Neural cell (in vitro differentiated cells): Measurements from ENCODE around the gene HIBCH. TPM values are rescaled to one million over a fixed set of nuclear protein-coding genes. Genes with fewer than 3 reads are reported as not detected.
"Not testable (repeated sequence)": the region's sequence is repeated elsewhere in the genome, so short reads cannot be mapped to it uniquely, and the experiment has no call there.

Experiments
- H2AFZ ChIP-seq: fragments of 200-600, 300-800 bp; sonication (generic), shearing (Covaris generic); 2 replicates; pipeline ENCODE4 v1.6.0; 2014; ENCODE audit warnings: low read depth, mild to moderate bottlenecking, antibody characterized with exemption, low read length, moderate library complexity
- H3F3A ChIP-seq: fragments of 200-600 bp; shearing (Covaris generic); 2 replicates; pipeline ENCODE4 v1.6.1; 2016; ENCODE audit warnings: mild to moderate bottlenecking, moderate library complexity, mixed read lengths, antibody characterized with exemption, low read length; ENCODE audit not compliant: insufficient read depth, poor library complexity, severe bottlenecking
- H3K27ac ChIP-seq: fragments of 200-600, 300-800 bp; sonication (generic), shearing (Covaris generic); 2 replicates; pipeline ENCODE4 v1.5.1; 2014; ENCODE audit warnings: mild to moderate bottlenecking, low read length, moderate library complexity
- H3K27me3 ChIP-seq: fragments of 300-800, 200-600 bp; sonication (generic), shearing (Covaris generic); 2 replicates; pipeline ENCODE4 v1.6.0; 2014; ENCODE audit warnings: mild to moderate bottlenecking, low read depth, low read length, moderate library complexity; ENCODE audit not compliant: insufficient read depth
- H3K36me3 ChIP-seq: fragments of 300-800, 200-600 bp; sonication (generic), shearing (Covaris generic); 2 replicates; pipeline ENCODE4 v1.5.1; 2014; ENCODE audit warnings: mild to moderate bottlenecking, antibody characterized with exemption, low read length, moderate library complexity; ENCODE audit not compliant: insufficient read depth
- H3K4me2 ChIP-seq: fragments of 300-800, 200-600 bp; sonication (generic), shearing (Covaris generic); 2 replicates; pipeline ENCODE4 v1.6.0; 2014; ENCODE audit warnings: mild to moderate bottlenecking, low read length
- H3K4me3 ChIP-seq: fragments of 300-800, 200-600 bp; sonication (generic), shearing (Covaris generic); 2 replicates; pipeline ENCODE4 v1.5.1; 2014; ENCODE audit warnings: mild to moderate bottlenecking, low read length, moderate library complexity
- H3K79me2 ChIP-seq: fragments of 200-600 bp; shearing (Covaris generic); replicated peaks from 2 replicates; pipeline ENCODE4 v1.6.0; 2014; ENCODE audit warnings: mild to moderate bottlenecking, low read length, moderate library complexity; ENCODE audit not compliant: insufficient read depth
- H3K9ac ChIP-seq: fragments of 300-800, 200-600 bp; sonication (generic), shearing (Covaris generic); 2 replicates; pipeline ENCODE4 v1.6.1; 2016; ENCODE audit warnings: mild to moderate bottlenecking, low read length, mixed read lengths
- H3K9me2 ChIP-seq: fragments of 200-600 bp; shearing (Covaris generic); 2 replicates; pipeline ENCODE4 v1.6.1; 2016; ENCODE audit warnings: mild to moderate bottlenecking, low read length, mixed read lengths; ENCODE audit not compliant: insufficient read depth
- H3K9me3 ChIP-seq: fragments of 200-600, 300-800 bp; sonication (generic), shearing (Covaris generic); 2 replicates; pipeline ENCODE4 v1.6.1; 2016; ENCODE audit warnings: mild to moderate bottlenecking, mixed run types, low read length, moderate library complexity, mixed read lengths
- H4K20me1 ChIP-seq: fragments of 200-600 bp; shearing (Covaris generic); 2 replicates; pipeline ENCODE4 v1.6.1; 2016; ENCODE audit warnings: mild to moderate bottlenecking, mixed run types; ENCODE audit not compliant: insufficient read depth
- EP300 ChIP-seq: fragments of 450-650 bp; conservative IDR thresholded peaks from 2 replicates; pipeline ENCODE4 v1.6.1; 2014; ENCODE audit warnings: antibody characterized with exemption, mild to moderate bottlenecking, moderate library complexity; ENCODE audit not compliant: poor library complexity, severe bottlenecking
- EZH2 ChIP-seq: fragments of 200-600, 300-800 bp; shearing (Covaris generic), sonication (generic); IDR thresholded peaks from 2 replicates; pipeline ENCODE4 v1.6.1; 2014; ENCODE audit warnings: antibody characterized with exemption, low read length, borderline replicate concordance, mild to moderate bottlenecking; ENCODE audit not compliant: insufficient read depth, poor library complexity, severe bottlenecking
- MXI1 ChIP-seq: fragments of 450-650 bp; conservative IDR thresholded peaks from 2 replicates; pipeline ENCODE4 v1.6.1; 2014; ENCODE audit warnings: antibody characterized with exemption, mild to moderate bottlenecking; ENCODE audit not compliant: poor library complexity, severe bottlenecking
- POLR2AphosphoS5 ChIP-seq: IDR thresholded peaks from 2 replicates; pipeline ENCODE4 v1.6.1; 2012
- RAD21 ChIP-seq: fragments of 450-650 bp; conservative IDR thresholded peaks from 2 replicates; pipeline ENCODE4 v1.6.1; 2014; ENCODE audit warnings: antibody characterized with exemption, mild to moderate bottlenecking, moderate library complexity
- SMC3 ChIP-seq: fragments of 450-650 bp; conservative IDR thresholded peaks from 2 replicates; pipeline ENCODE4 v1.6.1; 2014; ENCODE audit warnings: antibody characterized with exemption, mild to moderate bottlenecking, moderate library complexity; ENCODE audit not compliant: poor library complexity
- TAF1 ChIP-seq: IDR thresholded peaks from 2 replicates; pipeline ENCODE4 v1.6.1; 2012; ENCODE audit warnings: low read depth
- polyA plus RNA-seq: library from polyadenylated mRNA; depleted of rRNA; stranded (reverse); fragments of >200 nt; gene quantifications from 2 replicates; pipeline ENCODE4 v1.2.3, GENCODE V29; 2014
- TF ChIP-seq, protein P1 (sequence below): fragments of 450-650 bp; IDR thresholded peaks from 2 replicates; pipeline ENCODE4 v1.5.1; 2014; ENCODE audit warnings: antibody characterized with exemption, mild to moderate bottlenecking, moderate library complexity; ENCODE audit not compliant: poor library complexity, severe bottlenecking
- TF ChIP-seq, protein P2 (sequence below): IDR thresholded peaks from 2 replicates; pipeline ENCODE4 v1.6.1; 2012; ENCODE audit warnings: borderline replicate concordance

The HIBCH gene
- polyA plus RNA-seq, 1 donor from 2014 or later = 17.8 TPM

DNA sequence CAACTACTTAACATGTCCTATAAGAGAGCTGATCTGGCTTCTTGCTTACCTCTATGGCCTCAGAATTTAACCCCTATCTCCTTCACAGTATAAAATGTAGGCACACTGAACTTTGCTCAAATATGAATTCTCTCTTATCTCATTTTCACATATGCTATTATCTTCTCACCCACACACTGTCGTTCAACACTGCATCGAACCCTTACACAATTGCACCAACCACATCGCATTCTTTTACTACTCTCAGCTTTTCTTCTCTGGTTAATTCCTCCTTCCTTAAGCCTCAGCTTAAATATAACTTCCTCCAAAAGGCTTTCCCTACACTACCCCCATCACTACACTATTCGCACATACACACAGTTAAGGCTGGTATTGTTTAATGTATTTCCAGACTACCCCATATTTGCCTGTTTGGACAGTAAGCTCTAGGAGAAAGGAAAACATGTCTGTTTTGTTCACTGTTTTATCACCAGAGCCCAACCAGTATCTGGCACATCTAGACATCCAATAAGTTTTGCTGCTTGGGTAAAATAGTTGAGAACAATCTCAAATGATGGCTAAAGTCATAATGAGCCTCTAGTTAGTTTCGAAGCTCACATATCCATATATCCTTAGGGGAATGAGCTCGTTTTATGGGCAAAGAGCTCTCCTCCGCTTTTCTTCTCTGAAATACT, 47.7 kb downstream of the HIBCH start:
- no peak overlapping the region for H3K4me3 ChIP-seq
- no peaks in the 10 kb centered on the region for H3K9me3 ChIP-seq
- H3K79me2 ChIP-seq = no peaks in the 10 kb centered on the region
- H3K27ac ChIP-seq = no peak overlapping the region
- H3F3A ChIP-seq = no peaks in the 10 kb centered on the region
- no peaks in the 10 kb centered on the region for H3K9me2 ChIP-seq
- H3K36me3 ChIP-seq = no peaks in the 10 kb centered on the region
- TF ChIP-seq EP300 (no peak), SMC3 (no peak), EZH2 (no peak), POLR2AphosphoS5 (no peak), RAD21 (no peak), TAF1 (no peak), MXI1 (no peak)
- TF ChIP-seq, protein P1, sequence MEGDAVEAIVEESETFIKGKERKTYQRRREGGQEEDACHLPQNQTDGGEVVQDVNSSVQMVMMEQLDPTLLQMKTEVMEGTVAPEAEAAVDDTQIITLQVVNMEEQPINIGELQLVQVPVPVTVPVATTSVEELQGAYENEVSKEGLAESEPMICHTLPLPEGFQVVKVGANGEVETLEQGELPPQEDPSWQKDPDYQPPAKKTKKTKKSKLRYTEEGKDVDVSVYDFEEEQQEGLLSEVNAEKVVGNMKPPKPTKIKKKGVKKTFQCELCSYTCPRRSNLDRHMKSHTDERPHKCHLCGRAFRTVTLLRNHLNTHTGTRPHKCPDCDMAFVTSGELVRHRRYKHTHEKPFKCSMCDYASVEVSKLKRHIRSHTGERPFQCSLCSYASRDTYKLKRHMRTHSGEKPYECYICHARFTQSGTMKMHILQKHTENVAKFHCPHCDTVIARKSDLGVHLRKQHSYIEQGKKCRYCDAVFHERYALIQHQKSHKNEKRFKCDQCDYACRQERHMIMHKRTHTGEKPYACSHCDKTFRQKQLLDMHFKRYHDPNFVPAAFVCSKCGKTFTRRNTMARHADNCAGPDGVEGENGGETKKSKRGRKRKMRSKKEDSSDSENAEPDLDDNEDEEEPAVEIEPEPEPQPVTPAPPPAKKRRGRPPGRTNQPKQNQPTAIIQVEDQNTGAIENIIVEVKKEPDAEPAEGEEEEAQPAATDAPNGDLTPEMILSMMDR = no peak
- TF ChIP-seq, protein P2, sequence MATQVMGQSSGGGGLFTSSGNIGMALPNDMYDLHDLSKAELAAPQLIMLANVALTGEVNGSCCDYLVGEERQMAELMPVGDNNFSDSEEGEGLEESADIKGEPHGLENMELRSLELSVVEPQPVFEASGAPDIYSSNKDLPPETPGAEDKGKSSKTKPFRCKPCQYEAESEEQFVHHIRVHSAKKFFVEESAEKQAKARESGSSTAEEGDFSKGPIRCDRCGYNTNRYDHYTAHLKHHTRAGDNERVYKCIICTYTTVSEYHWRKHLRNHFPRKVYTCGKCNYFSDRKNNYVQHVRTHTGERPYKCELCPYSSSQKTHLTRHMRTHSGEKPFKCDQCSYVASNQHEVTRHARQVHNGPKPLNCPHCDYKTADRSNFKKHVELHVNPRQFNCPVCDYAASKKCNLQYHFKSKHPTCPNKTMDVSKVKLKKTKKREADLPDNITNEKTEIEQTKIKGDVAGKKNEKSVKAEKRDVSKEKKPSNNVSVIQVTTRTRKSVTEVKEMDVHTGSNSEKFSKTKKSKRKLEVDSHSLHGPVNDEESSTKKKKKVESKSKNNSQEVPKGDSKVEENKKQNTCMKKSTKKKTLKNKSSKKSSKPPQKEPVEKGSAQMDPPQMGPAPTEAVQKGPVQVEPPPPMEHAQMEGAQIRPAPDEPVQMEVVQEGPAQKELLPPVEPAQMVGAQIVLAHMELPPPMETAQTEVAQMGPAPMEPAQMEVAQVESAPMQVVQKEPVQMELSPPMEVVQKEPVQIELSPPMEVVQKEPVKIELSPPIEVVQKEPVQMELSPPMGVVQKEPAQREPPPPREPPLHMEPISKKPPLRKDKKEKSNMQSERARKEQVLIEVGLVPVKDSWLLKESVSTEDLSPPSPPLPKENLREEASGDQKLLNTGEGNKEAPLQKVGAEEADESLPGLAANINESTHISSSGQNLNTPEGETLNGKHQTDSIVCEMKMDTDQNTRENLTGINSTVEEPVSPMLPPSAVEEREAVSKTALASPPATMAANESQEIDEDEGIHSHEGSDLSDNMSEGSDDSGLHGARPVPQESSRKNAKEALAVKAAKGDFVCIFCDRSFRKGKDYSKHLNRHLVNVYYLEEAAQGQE = no peak
- no peak overlapping the region for H3K9ac ChIP-seq
- no peak overlapping the region for H3K4me2 ChIP-seq
- H3K27me3 ChIP-seq = no peaks in the 10 kb centered on the region
- H2AFZ ChIP-seq = no peak overlapping the region
- no peaks in the 10 kb centered on the region for H4K20me1 ChIP-seq

DNA sequence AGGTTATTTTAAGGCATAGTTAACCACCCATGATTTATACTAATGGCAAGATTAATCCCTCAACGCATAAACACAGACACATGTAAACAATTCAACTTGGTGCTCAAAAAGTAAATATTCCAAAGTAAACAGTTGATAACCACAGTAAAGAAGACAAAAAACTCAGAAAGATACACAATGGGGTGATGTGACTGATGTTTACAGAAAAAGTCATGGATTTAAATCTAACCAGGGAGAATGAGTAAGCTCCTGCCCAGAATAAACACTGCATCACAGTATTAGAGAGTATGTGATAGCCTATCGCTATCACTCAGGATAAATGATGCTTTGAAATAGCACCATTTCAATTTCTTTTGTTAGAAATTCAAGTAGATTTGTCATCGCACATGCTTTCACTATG, 49.3 kb downstream of the HIBCH start:
- no peak overlapping the region for H3K9ac ChIP-seq
- H3K9me2 ChIP-seq = no peaks in the 10 kb centered on the region
- no peaks in the 10 kb centered on the region for H4K20me1 ChIP-seq
- TF ChIP-seq, protein P1 = no peak
- TF ChIP-seq EP300 (no peak), MXI1 (no peak), RAD21 (no peak), EZH2 (no peak), POLR2AphosphoS5 (no peak), TAF1 (no peak), SMC3 (no peak)
- TF ChIP-seq, protein P2 = no peak
- no peaks in the 10 kb centered on the region for H3K36me3 ChIP-seq
- no peaks in the 10 kb centered on the region for H3K9me3 ChIP-seq
- no peaks in the 10 kb centered on the region for H3F3A ChIP-seq
- H3K27ac ChIP-seq = no peak overlapping the region
- H2AFZ ChIP-seq = no peak overlapping the region
- no peak overlapping the region for H3K4me3 ChIP-seq
- H3K79me2 ChIP-seq = no peaks in the 10 kb centered on the region
- H3K27me3 ChIP-seq = no peaks in the 10 kb centered on the region
- no peak overlapping the region for H3K4me2 ChIP-seq

DNA sequence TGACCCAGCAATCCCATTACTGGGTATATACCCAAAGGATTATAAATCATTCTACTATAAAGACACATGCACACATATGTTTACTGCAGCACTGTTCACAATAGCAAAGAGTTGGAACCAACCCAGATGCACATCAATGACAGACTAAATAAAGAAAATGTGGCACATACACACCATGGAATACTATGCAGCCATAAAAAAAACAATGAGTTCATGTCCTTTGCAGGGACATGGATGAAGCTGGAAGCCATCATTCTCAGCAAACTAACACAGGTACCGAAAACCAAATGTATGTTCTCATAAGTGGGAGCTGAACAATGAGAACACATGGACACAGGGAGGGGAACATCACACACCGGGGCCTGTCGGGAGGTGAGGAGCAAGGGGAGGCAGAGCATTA, 49.9 kb downstream of the HIBCH start:
- H4K20me1 ChIP-seq, H3K9ac ChIP-seq, H3F3A ChIP-seq, H3K36me3 ChIP-seq, H3K9me3 ChIP-seq, H3K79me2 ChIP-seq, H3K4me2 ChIP-seq, H3K9me2 ChIP-seq, H3K4me3 ChIP-seq, H2AFZ ChIP-seq, H3K27me3 ChIP-seq, H3K27ac ChIP-seq: not testable (repeated sequence)
